ENCODE measurements around the gene ANKRD52. TPM values are rescaled to one million over a fixed set of nuclear protein-coding genes. Genes with fewer than 3 reads are reported as not detected.

The ANKRD52 gene
- polyA plus RNA-seq, 1 donor (not counting 4 experiments of a cell fraction or from before 2014, with no cell fraction given), result 14.0 TPM

DNA sequence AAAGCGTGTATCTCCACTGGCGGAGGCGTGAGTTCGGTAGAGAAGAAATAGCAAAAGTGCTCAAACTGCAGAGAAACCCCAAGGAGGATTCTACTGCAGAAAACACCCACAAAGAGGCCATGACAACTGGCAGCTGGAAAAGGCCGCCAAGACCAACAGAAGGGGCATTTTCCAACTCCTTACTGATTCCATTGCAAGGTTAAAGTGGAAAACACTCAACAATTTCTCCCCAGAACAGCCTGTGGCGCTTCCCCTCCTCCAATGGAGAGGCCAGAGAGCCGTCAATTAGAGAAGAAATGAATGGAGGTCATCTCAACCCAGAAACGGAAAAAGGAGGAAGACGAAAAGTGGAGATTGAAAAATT is 618 bp upstream of the ANKRD52 start:
- peak overlapping the region; percentile 75 to 93 (median 90) for H3K4me3 ChIP-seq (ENCODE audit: control insufficient read depth in 2 of 3, extremely low read depth in 1 of 3, insufficient read depth in 2 of 3, low read depth in 1 of 3, low read length in 3 of 3)
- H3K9me1 ChIP-seq (ENCODE audit: control insufficient read depth, extremely low read depth, insufficient read depth, low read length), result peaks cover 3% of the 10 kb centered on the region
- no peak for DNase-seq (ENCODE audit: low read depth, low spot score)
- no peaks in the 10 kb centered on the region for H3K27me3 ChIP-seq (ENCODE audit: control insufficient read depth, extremely low read depth, insufficient read depth, low read length)
- peak overlapping the region; percentile 77 for H3K9ac ChIP-seq (ENCODE audit: control insufficient read depth, extremely low read depth, insufficient read depth, low read length)
- peaks cover 37% of the 10 kb centered on the region for H3K79me2 ChIP-seq (ENCODE audit: control insufficient read depth, insufficient read depth, low read length)
- TF ChIP-seq EZH2 (IDR thresholded peaks at IDR 0.05; ENCODE audit: low read length) (no peak), CTCF (optimal IDR thresholded peaks at IDR 0.05 in 1 of 3, IDR thresholded peaks at IDR 0.05 in 1 of 3, conservative IDR thresholded peaks at IDR 0.05 in 1 of 3; ENCODE audit: extremely low read depth in 1 of 3, insufficient read depth in 2 of 3, low read length in 3 of 3) (no peak)
- no peak for FAIRE-seq
- H2AFZ ChIP-seq (ENCODE audit: control insufficient read depth, low read length), result peak overlapping the region; percentile 93
- peak overlapping the region; percentile 79 for H3K27ac ChIP-seq (ENCODE audit: control insufficient read depth, insufficient read depth, low read length)
- H3K36me3 ChIP-seq (ENCODE audit: control insufficient read depth in 2 of 2, extremely low read depth in 1 of 2, insufficient read depth in 2 of 2, low read length in 2 of 2), result peaks cover 21 to 23% of the 10 kb centered on the region in 2 experiments
- dilution Hi-C loops (cut with MboI; ENCODE audit: extremely low pct_ligation_motif_present, low sequenced_read_pairs), result no loop called here
- peak overlapping the region; percentile 97 for H3K4me2 ChIP-seq (ENCODE audit: control insufficient read depth, extremely low read depth, insufficient read depth, low read depth, low read length)
- H3K9me3 ChIP-seq (ENCODE audit: control insufficient read depth, low read depth, low read length), result no peaks in the 10 kb centered on the region
- peaks cover 36% of the 10 kb centered on the region for H3K4me1 ChIP-seq (ENCODE audit: control insufficient read depth, extremely low read depth, insufficient read depth, low read length)
- H4K20me1 ChIP-seq (ENCODE audit: control insufficient read depth, extremely low read depth, insufficient read depth, low read length), result no peaks in the 10 kb centered on the region

- H3K9me1 ChIP-seq (ENCODE audit: control insufficient read depth, extremely low read depth, insufficient read depth, low read length), result peaks cover 3% of the 10 kb centered on the region
- peak overlapping the region; percentile 75 to 93 (median 90) for H3K4me3 ChIP-seq (ENCODE audit: control insufficient read depth in 2 of 3, extremely low read depth in 1 of 3, insufficient read depth in 2 of 3, low read depth in 1 of 3, low read length in 3 of 3)
- no peaks in the 10 kb centered on the region for H4K20me1 ChIP-seq (ENCODE audit: control insufficient read depth, extremely low read depth, insufficient read depth, low read length)
- no peaks in the 10 kb centered on the region for H3K9me3 ChIP-seq (ENCODE audit: control insufficient read depth, low read depth, low read length)
- peaks cover 36% of the 10 kb centered on the region for H3K4me1 ChIP-seq (ENCODE audit: control insufficient read depth, extremely low read depth, insufficient read depth, low read length)
- H2AFZ ChIP-seq (ENCODE audit: control insufficient read depth, low read length), result peak overlapping the region; percentile 72
- TF ChIP-seq CTCF (optimal IDR thresholded peaks at IDR 0.05 in 1 of 3, IDR thresholded peaks at IDR 0.05 in 1 of 3, conservative IDR thresholded peaks at IDR 0.05 in 1 of 3; ENCODE audit: extremely low read depth in 1 of 3, insufficient read depth in 2 of 3, low read length in 3 of 3) (peak in 1 of 3 experiments; percentile 32), EZH2 (IDR thresholded peaks at IDR 0.05; ENCODE audit: low read length) (no peak)
- peak overlapping the region; percentile 77 for H3K9ac ChIP-seq (ENCODE audit: control insufficient read depth, extremely low read depth, insufficient read depth, low read length)
- FAIRE-seq, result no peak
- H3K27me3 ChIP-seq (ENCODE audit: control insufficient read depth, extremely low read depth, insufficient read depth, low read length), result no peaks in the 10 kb centered on the region
- H3K36me3 ChIP-seq (ENCODE audit: control insufficient read depth in 2 of 2, extremely low read depth in 1 of 2, insufficient read depth in 2 of 2, low read length in 2 of 2), result peaks cover 33% of the 10 kb centered on the region in 2 experiments
- DNase-seq (ENCODE audit: low read depth, low spot score), result no peak
- H3K4me2 ChIP-seq (ENCODE audit: control insufficient read depth, extremely low read depth, insufficient read depth, low read depth, low read length), result peak overlapping the region; percentile 65
- peaks cover 48% of the 10 kb centered on the region for H3K79me2 ChIP-seq (ENCODE audit: control insufficient read depth, insufficient read depth, low read length)
- dilution Hi-C loops (cut with MboI; ENCODE audit: extremely low pct_ligation_motif_present, low sequenced_read_pairs), result no loop called here
- H3K27ac ChIP-seq (ENCODE audit: control insufficient read depth, insufficient read depth, low read length), result peak overlapping the region; percentile 79
Measured at GRCh38 chr12:56257491-56258067, 605 bp downstream of the ANKRD52 start.
